RWPE2 (cell line): ENCODE results near the gene TGFBR2.

Experiments used
- ATAC-seq: fragments of 200-7000 bp; cut with Tn5 transposase; 3 replicates; pipeline ENCODE4 v1.9.1; 2021; ENCODE audit warnings: low read depth
- DNase-seq: peaks from one replicate; pipeline ENCODE4 v3.0.0-alpha.2; 2020; ENCODE audit warnings: low spot score
- H3K27ac ChIP-seq: fragments of 450-650 bp; 2 replicates; pipeline ENCODE4 v1.5.1; 2017; ENCODE audit warnings: mild to moderate bottlenecking; ENCODE audit not compliant: poor library complexity, severe bottlenecking
- H3K27me3 ChIP-seq: fragments of 250-450 bp; sonication (Bioruptor Pico); 2 replicates; pipeline ENCODE4 v1.5.1; 2021; ENCODE audit warnings: mild to moderate bottlenecking, moderate library complexity; ENCODE audit not compliant: insufficient read depth, poor library complexity, severe bottlenecking
- H3K36me3 ChIP-seq: fragments of 250-450 bp; sonication (Bioruptor Pico); 2 replicates; pipeline ENCODE4 v1.5.1; 2020; ENCODE audit warnings: low read depth, mild to moderate bottlenecking, moderate library complexity
- H3K4me1 ChIP-seq: fragments of 250-450 bp; sonication (Bioruptor Pico); 2 replicates; pipeline ENCODE4 v1.5.1; 2021; ENCODE audit warnings: mild to moderate bottlenecking, moderate library complexity; ENCODE audit not compliant: insufficient read depth, poor library complexity, severe bottlenecking
- H3K4me3 ChIP-seq: fragments of 250-450 bp; sonication (Bioruptor Pico); 2 replicates; pipeline ENCODE4 v1.5.1; 2021; ENCODE audit warnings: mild to moderate bottlenecking, moderate library complexity; ENCODE audit not compliant: severe bottlenecking
- H3K9me3 ChIP-seq: fragments of 250-450 bp; sonication (Bioruptor Pico); 2 replicates; pipeline ENCODE4 v1.5.1; 2021; ENCODE audit warnings: mild to moderate bottlenecking, moderate library complexity; ENCODE audit not compliant: severe bottlenecking
- TF ChIP-seq, protein P1 (sequence below): fragments of 450-650 bp; IDR thresholded peaks from one replicate; pipeline ENCODE4 v1.5.1; 2017; ENCODE audit warnings: mild to moderate bottlenecking, moderate library complexity; ENCODE audit not compliant: poor library complexity, severe bottlenecking

Gene TGFBR2

DNA sequence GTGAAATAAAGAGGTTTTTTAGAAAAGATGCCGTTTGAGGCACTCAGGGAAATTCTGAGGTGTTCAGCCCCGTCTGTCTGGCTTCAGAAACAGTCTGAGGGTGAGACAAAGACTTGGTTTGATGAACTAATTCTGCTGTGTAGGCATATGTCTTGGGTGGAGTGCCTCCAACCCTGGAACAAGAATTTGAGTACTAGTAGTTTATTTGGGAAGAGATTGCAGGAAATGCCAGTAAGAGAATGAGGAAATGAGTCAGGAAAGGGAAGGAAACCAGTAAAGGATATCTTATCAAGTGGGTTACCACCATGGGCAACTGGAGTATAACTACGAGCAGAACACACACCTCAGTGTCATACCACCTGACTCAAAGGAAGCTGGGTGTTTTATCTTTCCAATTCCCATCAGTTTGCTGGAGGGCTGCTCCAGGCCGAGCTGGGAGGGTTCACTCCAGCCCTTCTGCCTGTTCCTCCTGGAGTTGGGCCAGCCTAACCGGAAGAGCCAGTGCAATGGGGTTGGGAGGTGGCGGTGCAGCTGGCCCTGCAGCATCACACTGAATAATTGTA is 75.3 kb downstream of the TGFBR2 start:
- no peaks in the 10 kb centered on the region for H3K27me3 ChIP-seq

DNA sequence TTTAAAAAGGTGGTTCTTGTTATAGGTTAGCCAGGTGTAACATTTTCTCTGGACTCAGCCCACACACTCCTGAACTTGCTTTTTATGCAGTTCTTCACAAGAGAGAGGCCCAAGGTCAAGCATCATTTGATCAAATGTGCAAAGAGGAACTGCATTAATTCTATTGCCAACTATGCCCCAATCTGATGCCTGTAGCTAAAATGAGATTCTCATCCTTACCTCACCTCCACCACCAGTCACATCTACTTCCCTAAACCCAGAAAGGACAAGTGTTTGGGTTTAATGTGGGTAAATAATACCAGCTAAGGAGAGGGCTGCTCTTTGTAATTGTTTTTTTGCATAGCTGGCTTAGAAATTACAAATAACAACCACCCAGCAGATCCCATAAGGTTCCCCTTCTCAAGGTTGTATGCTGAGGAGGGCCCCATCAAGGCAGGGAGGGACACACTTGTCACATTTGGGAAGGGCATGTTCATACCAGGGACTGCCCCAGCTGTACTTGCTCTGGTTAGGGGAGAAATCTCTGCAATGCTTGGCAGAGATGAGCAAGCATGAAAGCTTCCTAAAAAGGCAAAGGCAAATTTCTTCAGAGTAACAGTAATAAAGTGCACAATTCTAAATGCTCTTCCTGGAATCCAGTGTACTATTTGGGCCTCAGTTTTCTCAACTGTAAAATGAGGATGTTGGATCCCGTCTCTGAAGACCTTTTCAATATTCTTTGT is 76.2 kb downstream of the TGFBR2 start:
- peak overlapping the region; percentile 94 for H3K27ac ChIP-seq
- H3K4me1 ChIP-seq: peaks cover 39% of the 10 kb centered on the region
- TF ChIP-seq, protein P1, sequence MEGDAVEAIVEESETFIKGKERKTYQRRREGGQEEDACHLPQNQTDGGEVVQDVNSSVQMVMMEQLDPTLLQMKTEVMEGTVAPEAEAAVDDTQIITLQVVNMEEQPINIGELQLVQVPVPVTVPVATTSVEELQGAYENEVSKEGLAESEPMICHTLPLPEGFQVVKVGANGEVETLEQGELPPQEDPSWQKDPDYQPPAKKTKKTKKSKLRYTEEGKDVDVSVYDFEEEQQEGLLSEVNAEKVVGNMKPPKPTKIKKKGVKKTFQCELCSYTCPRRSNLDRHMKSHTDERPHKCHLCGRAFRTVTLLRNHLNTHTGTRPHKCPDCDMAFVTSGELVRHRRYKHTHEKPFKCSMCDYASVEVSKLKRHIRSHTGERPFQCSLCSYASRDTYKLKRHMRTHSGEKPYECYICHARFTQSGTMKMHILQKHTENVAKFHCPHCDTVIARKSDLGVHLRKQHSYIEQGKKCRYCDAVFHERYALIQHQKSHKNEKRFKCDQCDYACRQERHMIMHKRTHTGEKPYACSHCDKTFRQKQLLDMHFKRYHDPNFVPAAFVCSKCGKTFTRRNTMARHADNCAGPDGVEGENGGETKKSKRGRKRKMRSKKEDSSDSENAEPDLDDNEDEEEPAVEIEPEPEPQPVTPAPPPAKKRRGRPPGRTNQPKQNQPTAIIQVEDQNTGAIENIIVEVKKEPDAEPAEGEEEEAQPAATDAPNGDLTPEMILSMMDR: no peak
- ATAC-seq (no peak), DNase-seq (no peak)
- peaks cover 98% of the 10 kb centered on the region for H3K36me3 ChIP-seq
- H3K4me3 ChIP-seq: no peak overlapping the region
- no peaks in the 10 kb centered on the region for H3K9me3 ChIP-seq
- H3K27me3 ChIP-seq: no peaks in the 10 kb centered on the region

More for the DNA sequence above, 75.3 kb downstream of the TGFBR2 start:
- no peak overlapping the region for H3K4me3 ChIP-seq
- peaks cover 34% of the 10 kb centered on the region for H3K4me1 ChIP-seq
- TF ChIP-seq, protein P1: no peak
- peak overlapping the region; percentile 94 for H3K27ac ChIP-seq
- no peaks in the 10 kb centered on the region for H3K9me3 ChIP-seq
- peak; percentile 66 for ATAC-seq
- peaks cover 98% of the 10 kb centered on the region for H3K36me3 ChIP-seq
- no peak for DNase-seq

DNA sequence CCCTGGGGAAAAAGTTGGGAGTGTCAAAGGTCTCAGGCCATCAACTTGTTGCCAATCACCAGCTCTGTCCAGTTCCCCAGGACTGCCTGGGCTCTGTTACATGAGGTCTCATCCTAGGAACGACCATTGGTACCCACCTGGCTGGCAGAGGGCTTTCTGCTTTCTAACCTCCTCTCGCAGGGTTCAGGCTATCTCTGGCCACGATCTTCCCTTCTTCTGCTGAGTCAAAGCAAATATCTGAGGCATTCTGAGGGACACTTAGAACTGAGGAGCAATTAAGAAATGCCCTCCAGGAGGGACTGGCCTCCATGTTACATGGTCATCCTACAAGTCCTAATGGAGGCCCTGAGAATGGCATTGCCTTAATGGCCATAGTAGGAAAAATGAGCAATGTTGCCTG is 77.4 kb downstream of the TGFBR2 start:
- no peaks in the 10 kb centered on the region for H3K9me3 ChIP-seq
- H3K4me3 ChIP-seq: no peak overlapping the region
- peak overlapping the region; percentile 94 for H3K27ac ChIP-seq
- peaks cover 50% of the 10 kb centered on the region for H3K4me1 ChIP-seq
- ATAC-seq: no peak
- no peak for DNase-seq
- H3K36me3 ChIP-seq: peaks cover 98% of the 10 kb centered on the region
- H3K27me3 ChIP-seq: no peaks in the 10 kb centered on the region
- TF ChIP-seq, protein P1: no peak

DNA sequence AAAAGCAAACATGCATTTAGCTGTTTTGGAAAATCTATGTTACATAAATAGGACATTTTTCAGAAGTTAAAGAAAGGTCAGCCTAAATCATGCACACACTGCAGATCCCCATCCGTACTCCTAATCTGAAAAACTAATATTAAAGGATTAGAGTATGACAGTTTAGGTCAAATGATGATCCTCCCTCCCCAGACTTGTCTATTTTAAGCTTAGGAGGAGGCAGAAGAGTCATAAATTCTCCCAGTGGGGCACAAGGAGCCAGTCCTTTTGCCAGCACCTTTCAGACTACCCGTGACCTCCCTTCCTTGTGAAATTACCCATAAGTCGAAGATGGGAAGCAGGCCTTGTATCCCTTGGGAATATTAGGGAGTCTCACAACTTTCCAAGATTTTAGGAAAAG is 78.0 kb downstream of the TGFBR2 start:
- H3K4me1 ChIP-seq: peaks cover 54% of the 10 kb centered on the region

More for the DNA sequence above, 78.0 kb downstream of the TGFBR2 start:
- Histone ChIP-seq H3K9me3 (no peaks in the 10 kb centered on the region), H3K36me3 (peaks cover 96% of the 10 kb centered on the region), H3K27ac (peak overlapping the region; percentile 94), H3K4me3 (no peak overlapping the region), H3K27me3 (no peaks in the 10 kb centered on the region)
- TF ChIP-seq, protein P1: no peak
- ATAC-seq: no peak
- DNase-seq: no peak
